GM23248 (cell line): Measurements from ENCODE around the gene KLHL22.

Experiments used
- EZH2 ChIP-seq: fragments of 200-600 bp; sonication (generic); IDR thresholded peaks from 2 replicates; pipeline ENCODE4 v1.6.1; 2018; ENCODE audit warnings: antibody characterized with exemption, mild to moderate bottlenecking; ENCODE audit not compliant: insufficient read depth, poor library complexity, severe bottlenecking
- EZH2phosphoT487 ChIP-seq: fragments of 200-600 bp; sonication (generic); IDR thresholded peaks from 2 replicates; pipeline ENCODE4 v1.6.1; 2018; ENCODE audit warnings: antibody characterized with exemption, moderate library complexity, mild to moderate bottlenecking, low read depth; ENCODE audit not compliant: insufficient read depth

DNA sequence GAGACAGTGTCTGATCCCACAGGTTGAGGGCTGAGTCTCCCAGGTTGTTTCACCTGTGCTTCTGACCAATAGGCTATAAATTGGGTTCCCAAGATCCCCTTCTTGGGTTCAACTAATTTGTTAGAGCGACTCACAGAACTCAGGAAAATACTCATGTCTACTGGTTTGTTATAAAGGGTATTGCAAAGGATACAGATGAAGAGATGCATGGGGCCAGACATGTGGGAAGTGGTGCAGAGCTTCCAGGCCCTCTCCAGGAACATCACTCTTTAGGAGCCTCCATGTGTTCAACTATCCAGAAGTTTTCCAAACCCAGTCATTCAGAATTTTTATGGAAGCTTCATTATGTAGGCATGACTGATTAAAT lies 4.7 kb downstream of the KLHL22 start:
- TF ChIP-seq EZH2 = no peak
- TF ChIP-seq EZH2phosphoT487 = no peak
